AG08396 (cell line): ENCODE results near the gene HEXIM2.

Source experiments
- DNase-seq: peaks from one replicate; pipeline ENCODE4 v3.0.0; 2012; ENCODE audit warnings: low spot score, mixed read lengths

HEXIM2 gene

DNA sequence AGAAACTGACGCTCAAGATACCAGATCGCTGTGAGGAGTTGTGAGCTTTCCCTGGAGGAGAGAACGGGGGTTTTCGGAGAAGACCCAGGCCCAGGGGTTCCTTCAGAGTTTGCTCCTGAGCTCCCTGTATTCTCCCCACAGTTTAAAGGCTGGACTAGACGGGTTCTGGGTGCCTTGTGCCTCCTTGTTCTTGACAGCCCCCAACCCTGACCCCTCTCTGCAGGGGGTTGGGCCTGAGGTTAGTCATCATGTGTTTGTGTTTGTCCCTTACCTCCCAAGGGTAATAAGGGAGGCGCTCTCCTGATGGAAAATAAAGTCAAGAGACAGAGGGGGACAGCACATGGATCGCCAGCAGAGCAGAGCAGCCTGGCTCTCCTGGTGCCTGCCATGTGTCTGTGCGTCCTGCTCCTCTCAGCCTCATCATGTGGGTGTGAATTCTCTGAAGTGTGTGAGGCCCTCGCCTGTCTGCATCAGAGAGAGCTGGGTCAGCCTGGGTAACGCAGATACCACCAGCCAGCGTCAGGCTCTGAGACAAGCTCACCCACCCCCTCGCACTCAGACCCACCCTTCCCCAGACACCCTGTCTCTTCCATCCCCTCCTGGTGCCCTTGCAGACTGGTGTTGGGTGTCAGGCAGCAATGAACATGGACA, 8.7 kb downstream of the HEXIM2 start:
- no peak for DNase-seq

DNA sequence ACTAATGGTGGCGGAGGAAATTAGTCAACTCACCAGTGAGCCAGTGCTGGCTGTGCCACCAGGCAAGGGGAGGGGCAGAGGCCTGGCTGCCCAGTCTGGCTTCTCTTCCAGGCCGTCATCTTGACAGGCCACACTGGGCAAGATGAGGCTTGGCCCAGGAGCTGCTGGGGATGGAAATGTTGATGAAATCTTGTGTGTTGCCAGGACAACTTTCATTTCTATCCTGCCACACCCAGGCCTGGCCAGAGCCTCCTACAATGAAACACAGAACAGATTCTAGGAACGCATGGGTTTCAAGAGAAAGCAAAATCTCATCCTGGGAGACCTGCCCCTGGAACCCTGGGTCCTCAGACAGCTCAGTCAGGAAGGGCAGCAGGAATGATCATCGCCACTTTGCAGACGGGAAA, 9.3 kb downstream of the HEXIM2 start:
- DNase-seq: peak; percentile 83

- DNase-seq: no peak
Observed at GRCh38 chr17:45171338-45172231, 9.9 kb downstream of the HEXIM2 start.

- no peak for DNase-seq
Observed at GRCh38 chr17:45172232-45172540, 10.5 kb downstream of the HEXIM2 start.

GRCh38 chr17:45172541-45173286, 11.0 kb downstream of the HEXIM2 start:
- peak; percentile 68 for DNase-seq

DNA sequence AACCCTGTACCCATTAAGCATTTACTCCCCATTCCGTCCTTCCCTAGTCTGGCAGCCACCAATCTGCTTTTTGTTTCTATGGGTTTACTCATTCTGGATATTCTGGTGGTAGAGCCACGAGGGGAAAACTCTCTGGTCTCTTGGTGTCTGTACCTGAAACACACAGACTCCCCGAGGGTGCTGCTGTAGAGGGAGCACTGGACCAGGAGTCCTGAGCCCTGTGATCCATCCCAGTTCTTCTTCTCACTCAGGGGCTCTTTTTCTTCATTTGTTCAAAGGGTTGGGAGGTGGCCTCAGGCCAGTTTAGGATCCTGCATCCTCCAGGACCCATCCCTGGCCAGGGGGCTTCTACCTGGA, 14.1 kb downstream of the HEXIM2 start:
- no peak for DNase-seq

DNA sequence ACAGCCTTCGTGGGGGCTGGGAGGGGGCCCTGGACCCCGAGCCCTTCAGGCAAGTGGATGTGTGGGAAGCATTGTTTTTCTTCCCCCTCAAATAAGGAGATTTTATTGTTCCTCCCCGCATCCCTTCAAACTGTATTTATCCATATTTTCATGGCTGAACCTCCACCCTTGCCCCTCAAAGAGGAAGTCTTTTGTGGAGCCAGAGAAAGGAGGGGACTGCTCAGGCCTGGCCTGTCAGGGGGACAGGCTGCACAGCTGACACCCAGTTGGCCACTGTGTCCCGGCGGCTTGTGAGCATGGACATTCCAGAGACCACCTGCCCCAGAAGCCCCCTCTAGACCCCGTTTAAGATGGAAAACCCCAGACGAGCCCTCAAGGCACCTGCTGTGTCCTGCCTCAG, 15.9 kb downstream of the HEXIM2 start:
- DNase-seq: no peak

DNA sequence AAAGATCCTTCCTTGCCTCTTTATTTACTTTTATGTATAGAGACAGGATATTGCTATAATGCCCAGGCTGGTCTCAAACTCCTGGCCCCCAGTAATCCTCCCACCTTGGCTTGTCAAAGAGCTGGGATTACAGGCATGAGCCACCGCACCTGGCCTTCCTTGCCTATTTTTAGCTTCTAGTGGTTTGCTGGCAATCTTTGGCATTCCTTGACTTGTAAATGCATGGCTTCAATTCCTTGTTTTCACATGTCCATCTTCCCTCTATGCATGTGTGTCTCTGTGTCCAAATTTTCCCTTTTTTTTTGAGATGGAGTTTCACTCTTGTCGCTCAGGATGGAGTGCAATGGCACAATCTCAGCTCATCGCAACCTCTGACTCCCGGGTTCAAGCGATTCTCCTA, 22.5 kb downstream of the HEXIM2 start:
- DNase-seq: no peak

GRCh38 chr17:45186801-45187354, 25.2 kb downstream of the HEXIM2 start:
- no peak for DNase-seq

DNA sequence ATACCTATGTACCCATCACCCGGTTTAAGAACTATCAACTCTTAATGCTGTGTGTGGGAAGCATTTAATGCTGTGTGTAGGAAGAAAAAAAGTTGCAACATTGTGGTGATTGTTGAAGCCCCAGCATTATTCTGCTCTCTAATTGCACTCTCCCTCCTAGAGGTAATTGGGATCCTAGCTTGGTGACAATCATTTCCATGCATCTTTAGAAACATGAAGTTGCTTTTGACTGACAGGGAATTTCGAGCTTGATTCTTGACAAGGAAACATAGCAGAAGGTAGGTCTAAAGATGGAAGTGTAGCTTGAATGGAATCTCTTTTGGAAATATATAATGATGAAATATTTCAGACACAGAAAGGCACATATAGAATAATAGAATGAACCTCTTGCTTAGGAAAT, 27.3 kb downstream of the HEXIM2 start:
- DNase-seq: no peak

- DNase-seq: no peak
Observed at GRCh38 chr17:45190503-45191255, 29.0 kb downstream of the HEXIM2 start.

GRCh38 chr17:45195424-45195823, 33.7 kb downstream of the HEXIM2 start:
- DNase-seq: no peak

GRCh38 chr17:45197108-45197507, 35.4 kb downstream of the HEXIM2 start:
- DNase-seq: no peak

DNA sequence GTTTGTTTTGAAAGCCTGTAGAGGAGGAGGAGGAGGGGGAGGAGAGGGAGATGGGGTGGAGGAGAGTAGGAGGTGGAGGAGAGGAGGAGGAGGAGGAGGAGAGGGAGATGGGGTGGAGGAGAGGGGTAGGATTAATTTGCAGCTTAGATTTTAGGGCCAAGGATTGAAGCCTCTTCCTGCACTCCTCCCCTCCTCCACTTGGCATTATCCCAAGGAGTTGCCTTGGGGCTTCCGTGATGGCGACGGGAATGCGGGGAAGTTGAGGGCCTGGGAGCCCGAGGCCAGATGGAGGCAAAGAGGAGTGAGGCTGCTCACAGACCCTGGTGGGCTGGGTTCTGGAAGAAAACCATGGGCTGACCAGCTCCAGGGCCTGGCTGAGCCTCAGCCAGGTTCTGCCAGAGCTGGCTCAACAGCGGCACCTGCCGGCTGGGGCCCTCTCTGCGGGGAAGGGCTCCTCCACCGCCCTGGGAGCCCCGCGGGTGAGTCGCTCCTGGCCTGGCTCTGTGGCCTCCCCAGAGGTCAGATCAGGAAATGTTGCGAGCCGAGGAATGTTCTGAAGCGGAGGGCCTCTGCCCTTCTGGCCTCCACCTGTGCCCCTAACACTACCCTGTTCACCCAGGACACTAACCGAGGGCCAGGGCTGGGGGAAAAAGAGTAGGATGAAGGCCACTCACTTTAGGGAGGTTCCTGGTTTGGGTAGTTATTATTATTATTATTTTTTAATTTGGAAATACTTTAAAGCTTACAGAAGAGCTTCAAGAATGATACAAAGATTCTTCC, 36.1 kb downstream of the HEXIM2 start:
- peak; percentile 91 for DNase-seq

DNA sequence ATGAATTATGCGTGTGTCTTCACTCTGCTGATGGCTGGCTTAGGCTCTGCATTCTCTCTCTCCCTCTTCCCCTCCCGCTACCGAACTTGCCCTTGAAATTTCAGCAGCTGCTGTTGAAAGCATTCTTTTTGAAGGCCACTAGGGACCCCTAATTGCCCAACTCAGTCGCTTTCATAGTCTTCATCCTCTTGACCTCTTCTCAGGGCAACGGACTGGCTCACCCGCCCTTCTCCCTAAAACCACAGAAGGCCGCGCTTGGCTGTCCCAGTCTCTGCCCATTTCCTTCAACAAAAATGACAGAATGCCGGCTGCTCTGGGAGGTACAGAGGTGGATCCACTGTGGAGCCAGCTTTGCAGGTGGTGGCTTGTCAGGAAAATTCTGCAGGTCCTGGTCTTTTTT, 39.0 kb downstream of the HEXIM2 start:
- no peak for DNase-seq

DNA sequence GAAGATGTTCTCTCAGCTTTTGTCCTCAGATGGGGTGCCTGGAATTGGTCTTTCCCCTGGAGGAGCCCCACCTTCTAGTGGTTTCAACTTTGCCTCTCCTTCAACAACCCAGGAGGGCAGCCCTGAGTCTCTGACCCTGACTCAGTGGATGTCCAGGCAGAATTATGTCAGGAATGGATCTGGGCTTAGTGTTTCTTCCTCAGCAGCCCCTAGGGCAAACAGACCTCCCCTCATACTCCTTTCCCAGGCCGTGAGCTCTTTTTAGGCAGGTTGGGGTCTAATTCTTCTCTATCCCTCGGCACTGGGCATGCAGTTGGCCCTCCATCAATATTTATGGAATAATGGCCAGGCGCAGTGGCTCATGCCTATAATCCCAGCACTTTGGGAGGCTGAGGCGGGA, 39.8 kb downstream of the HEXIM2 start:
- DNase-seq: no peak

GRCh38 chr17:45201880-45202279, 40.2 kb downstream of the HEXIM2 start:
- peak; percentile 7 for DNase-seq

DNA sequence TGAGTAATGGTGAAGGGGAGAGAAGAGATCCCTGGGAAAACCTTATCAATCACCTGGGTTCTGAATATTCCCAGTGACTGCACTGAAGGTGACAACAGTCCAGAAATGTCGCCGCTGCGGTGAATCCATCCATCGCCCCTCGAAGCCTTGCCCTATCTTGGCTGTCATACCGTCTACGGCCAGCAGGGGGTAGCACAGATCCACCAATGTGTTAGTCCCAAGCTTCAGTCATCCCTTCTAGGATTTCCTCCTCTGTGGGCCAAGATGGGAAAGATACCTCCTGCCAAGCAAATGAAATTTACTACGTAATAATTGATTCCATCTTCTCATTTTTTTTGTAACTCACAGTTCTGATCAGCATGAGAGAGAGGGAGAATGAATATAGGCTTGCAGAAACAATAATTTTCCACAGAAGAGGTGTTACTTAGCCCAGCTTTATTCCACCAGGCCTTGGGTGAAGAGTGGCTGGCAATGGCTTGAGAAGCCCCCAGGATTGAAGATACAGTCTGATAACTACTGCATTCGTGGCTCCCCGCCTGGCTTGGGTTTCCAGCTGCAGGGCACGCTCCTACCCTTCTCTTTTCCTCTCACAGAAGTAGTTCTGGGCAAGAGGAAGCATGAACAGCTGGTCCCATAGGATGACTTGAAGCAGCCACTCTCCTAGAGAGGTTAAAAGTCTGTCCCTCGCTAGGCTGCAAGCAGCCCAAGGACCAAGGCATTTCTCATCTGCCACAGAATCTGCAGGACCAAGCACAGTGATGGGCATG, 57.4 kb downstream of the HEXIM2 start:
- DNase-seq: peak; percentile 81
